NCI-H1105 treated with DMSO at 0.1 percent for 48 hours (cell line): Measurements from ENCODE around the gene SECISBP2L.
"Not testable (repeated sequence)": the region's sequence is repeated elsewhere in the genome, so short reads cannot be mapped to it uniquely, and the experiment has no call there.

ENCODE experiments used
- DNase-seq: peaks from one replicate; lab custom pipeline; 2025; lab: John Stamatoyannopoulos, UW

Gene SECISBP2L

DNA sequence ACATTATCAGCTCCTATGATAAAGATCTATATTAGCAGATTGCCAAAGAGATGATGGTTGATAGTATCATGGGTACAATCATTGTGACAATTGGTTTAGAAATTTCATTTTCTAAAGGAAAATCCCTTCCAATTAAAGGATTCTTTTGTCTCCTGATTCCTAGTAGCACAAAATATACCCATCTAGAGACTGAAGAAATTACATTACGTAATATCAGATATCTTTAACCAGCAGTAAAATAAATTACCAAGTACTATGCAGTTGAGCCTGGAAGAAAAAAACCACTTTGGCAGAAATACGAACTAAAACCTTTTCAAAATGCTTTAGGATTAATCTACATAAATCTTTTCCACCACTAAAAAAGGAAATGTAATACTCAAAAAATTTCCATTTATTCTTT lies 46.9 kb downstream of the SECISBP2L start:
- DNase-seq, result no peak

- DNase-seq, result no peak
Measured at GRCh38 chr15:48996276-48996675, 50.0 kb downstream of the SECISBP2L start.

DNA sequence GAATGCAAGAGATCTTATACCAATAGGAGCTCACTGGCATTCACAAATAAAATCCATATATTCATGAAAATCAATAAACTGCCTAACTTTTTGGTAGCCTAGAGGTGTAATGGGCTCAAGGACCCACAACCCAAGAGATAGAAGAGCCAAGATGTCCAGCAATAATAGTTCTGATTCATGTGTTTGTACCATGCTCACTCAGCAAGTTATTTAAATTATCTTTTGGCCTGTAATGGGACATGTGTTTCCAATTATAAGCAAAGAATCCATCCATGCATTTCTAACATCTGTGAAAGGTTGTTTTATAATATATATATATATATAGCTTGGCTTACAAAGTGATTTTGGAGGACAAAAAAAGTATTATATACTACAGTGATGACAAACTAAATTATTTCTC lies 52.9 kb downstream of the SECISBP2L start:
- DNase-seq, result no peak

DNA sequence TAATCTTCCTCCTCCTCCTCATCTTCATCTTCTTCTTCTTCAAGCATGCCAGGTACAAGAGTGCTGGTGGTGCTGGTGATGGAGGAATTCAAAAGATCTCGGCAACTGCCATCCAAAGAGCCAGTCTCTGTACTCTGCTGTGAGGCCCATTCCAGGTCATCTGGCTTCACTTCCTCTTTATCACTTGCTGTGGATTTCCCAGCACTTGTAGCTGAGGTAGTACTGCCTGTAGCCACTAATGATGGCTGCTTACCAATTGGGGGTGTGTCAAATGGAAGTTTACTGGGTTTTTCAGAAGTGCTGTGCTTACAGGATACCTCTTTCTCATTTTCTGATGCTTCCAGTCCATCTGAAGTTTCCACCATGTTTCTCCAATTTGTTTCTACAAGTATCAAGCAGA lies 53.7 kb downstream of the SECISBP2L start:
- no peak for DNase-seq

DNA sequence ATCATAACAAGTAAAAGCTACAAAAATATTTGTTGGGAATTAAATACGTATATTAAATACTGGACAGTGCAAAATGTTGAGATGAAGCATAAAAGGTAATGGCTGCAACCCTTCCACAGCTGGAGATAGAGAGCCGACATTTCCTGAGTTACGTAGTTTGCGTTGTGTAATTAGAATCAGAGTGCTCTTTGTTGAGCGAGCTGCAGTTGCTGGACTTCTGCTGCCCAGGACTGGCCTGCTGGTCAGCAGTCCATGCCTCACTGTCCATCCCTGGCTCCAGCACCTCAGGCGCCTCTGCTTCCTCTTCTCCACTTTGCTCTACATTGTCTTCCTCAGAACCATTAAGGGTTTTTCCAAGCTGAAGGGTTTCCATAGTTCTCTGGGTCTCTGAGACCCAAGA lies 54.1 kb downstream of the SECISBP2L start:
- no peak for DNase-seq

DNA sequence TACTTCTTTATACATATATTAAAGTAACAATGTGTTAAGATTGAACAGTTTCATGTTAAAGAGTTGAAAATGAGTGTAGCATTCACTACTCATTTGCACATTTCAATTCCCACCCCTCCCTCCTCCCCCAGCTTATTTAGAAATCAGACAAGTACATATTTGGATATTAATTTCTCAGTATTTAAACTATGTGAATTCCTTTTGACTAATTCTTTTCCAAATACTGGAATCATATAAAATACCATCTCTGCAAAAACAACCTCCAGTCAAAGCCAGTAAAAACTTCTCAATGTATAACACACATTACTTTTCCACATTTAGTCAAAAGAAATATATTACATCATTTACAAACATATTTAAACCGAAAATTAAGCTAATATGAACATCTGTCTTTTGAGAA lies 57.1 kb downstream of the SECISBP2L start:
- DNase-seq, result no peak

GRCh38 chr15:48987142-48987541 lies 59.1 kb downstream of the SECISBP2L start:
- no peak for DNase-seq

GRCh38 chr15:48986240-48986639 lies 60.0 kb downstream of the SECISBP2L start:
- DNase-seq, result no peak

DNA sequence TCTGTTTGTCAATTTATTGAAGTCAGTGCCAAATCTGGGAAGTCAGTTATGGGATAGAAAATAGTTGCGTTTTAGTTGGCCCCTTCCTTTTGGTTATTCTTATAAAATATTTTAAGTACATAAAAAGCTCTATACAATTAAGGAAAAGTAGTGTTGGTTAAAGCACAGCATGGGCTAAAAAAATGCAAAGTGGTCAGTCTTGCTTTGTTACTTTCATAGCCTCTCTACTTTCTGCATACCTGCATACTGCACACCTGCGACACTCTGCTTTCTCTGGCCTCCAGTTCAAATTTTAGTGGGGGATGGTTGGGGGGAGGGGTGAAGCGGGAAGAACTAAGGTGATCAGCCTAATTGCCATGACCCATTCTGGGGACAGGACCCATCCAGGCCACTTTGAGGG lies 60.7 kb downstream of the SECISBP2L start:
- no peak for DNase-seq

- no peak for DNase-seq
Measured at GRCh38 chr15:48984811-48985352, 61.4 kb downstream of the SECISBP2L start.

DNA sequence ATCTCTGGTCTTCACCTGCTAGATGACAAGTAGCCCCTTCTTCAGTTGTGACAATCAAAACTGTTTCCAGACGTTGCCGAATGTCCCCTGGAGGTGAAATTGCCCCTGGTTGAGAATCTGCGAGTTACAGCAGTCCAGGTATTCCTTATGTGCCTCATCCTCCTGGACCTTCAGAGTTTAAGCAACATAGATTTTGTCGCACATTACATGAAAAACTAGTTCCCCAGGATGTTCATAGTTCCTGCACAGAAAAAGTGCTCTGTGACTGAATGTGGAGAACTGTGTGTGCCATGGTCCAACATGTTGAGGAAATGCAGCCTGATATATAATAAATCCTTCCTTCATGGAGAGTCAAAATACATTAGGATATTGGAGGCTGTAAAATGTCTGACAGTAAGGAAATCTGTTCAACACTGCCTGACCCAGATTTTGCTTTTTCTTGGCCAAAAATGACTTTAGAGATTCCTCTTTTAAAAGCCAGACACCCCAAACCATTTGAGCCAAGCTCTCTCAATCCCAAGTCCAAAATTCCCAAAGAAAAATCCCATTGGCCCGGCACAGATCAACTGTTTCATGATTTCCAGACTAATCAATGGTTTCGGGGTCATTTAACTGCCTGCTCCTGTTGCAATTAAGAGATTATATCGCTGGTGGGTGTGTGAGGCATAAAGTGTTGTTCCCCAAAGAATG lies 62.1 kb downstream of the SECISBP2L start:
- DNase-seq, result no peak

DNA sequence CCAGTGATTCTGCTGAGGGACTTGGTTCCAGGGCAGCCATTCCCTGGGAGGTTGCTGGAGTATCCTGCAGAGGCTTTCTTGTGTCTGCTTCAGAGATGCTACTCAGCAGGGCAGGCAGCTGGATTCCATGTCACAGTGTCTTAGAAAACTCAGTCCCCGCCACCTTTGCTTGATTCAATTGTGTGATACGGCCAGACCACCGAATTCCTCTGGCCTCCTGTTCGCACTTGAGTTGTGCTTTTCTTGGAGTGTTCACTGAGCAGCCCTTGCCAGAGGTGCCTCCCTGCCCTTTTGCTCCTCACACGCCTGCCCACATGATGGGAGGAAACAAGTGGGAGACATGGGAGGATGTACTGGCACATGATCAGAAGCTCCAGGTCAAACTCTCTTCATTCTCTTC lies 62.9 kb downstream of the SECISBP2L start:
- no peak for DNase-seq

- no peak for DNase-seq
Measured at GRCh38 chr15:48981941-48982340, 64.3 kb downstream of the SECISBP2L start.

DNA sequence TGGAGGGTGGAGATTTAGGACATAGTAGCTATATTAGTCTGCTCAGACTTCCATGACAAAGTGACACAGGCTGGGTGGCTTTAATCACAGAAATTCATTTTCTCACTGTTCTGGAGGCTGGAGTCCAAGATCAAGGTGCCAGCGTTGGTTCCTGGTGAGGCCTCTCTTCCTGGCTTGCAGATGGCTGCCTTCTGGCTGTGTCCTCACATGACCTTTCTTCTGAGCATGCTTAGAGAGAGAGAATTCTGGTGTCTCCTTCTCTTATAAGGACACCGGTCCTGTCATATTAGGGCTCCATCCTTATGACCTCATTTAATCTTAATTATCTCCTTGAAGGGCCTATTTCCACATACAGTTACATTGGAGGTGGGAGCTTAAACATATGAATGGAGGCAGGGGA lies 67.6 kb downstream of the SECISBP2L start:
- DNase-seq, result no peak

DNA sequence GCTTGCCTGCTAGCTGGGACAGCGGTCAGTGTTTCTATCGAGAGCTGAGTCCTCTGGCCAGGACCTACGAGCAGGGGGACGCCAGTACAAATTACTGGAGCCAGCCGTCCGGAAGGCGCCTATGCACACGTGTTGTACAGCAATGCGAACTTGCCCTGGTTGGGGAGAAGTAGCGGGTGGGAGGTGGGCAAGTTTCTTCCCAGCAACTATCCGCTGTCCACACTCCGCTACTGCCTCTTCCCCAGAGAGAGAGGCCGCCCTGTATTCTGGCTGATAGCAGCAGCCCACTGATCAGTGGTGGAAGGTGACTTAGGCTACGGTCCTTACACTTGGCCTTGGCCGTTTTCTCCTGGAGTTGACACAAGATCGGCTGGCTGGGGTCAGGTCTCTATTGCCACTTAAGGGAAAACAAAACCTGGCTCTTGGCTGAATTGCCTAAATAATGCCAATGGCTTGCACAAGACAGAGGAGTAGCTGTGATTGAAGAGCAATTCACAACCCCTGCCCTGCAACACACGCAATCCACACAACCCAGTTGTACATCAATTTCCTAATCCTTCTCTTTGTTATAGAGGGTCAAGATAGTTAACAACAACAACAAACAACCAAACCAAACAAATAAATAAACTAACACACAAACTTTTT lies 69.7 kb downstream of the SECISBP2L start:
- no peak for DNase-seq

DNA sequence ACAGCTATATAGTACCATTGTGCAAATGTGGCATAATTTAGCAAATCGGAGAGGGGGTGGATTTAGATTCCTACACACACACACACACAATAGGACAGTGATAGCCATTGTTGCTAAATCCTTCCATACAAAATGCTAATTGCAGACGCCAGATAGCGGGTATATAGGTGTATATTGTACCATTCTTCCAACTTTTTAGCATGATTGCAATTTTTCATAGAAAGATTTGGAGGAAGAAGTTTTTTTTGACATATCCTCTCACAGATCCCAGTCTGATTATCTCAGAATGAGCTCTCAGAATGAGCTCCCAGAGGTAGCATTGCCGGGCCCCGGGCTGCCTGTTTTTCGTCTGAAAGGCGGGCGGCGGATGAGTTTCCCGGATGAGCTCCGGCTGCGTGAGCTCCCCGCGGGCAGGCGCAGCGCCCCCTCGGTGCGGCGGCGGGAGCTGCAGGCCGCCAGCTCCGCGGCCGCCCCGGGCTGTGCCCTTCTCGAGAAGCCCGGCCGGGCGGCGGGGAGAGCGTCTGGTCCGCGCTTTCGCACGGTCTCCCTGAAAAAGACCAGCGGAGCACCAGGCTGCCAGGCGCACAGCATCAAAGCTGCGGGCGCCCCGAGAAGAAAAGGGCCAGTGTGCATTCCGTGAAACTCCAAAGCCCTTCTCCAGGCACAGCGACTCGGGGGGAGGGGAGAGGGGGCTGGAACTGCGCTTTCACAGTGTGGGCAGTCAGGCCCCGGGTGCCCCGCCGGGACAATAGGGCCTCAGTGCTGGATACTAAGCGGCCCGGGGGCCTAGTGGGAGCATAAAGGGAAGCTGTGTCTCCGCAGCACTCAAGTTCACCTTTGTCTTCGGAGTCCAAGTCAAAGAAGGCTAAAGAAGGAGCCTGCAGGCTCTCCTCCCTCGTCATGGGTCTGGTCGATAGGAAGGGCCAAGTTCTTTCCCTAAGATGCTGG lies 70.5 kb downstream of the SECISBP2L start:
- peak; percentile 59 for DNase-seq

DNA sequence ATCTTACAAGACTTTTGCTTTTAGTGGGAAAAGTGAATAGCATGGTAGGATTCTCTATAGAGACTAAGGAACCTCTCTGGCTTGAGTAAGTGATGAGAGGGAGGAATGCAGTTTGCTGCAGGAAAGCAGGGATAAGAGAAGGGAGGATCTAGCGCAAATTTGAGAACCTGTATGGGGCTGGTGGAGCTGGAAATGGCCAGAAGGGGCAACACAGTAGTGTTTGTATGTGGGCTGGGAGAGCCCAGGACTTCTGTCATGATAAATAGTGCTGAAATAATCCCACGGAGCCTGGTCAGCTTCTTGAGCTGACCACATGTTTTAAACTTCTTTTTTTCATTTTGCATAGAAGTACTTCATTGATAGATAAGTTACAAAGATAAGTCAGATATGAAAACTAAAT lies 71.4 kb downstream of the SECISBP2L start:
- DNase-seq, result no peak

DNA sequence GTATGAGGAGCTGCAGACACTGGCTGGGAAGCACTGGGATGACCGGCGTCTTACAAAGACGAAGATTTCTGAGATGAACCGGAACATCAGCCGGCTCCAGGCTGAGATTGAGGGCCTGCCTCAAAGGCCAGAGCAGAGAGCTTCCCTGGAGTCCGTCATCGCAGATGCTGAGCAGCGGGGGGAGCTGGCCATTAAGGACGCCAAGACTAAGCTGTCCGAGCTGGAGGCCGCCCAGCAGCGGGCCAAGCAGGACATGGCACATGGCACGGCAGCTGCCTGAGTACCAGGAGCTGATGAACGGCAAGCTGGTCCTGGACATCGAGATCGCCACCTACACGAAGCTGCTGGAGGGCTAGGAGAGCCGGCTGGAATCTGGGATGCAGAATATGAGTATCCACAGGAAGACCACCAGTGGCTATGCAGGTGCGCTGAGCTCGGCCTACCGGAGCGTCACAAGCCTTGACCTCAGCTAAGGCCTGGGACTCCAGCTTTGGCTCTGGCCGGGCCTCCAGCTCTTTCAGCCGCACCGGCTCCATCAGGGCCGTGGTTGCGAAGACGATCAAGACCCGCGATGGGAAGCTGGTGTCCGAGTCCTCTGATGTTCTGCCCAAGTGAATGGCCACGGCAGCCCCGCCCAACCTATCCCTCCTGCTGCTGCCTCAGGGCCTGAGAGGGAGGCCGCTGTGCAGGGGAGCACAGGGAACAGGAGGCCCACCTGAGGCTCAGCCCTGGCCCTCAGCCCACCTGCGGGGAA lies 73.3 kb downstream of the SECISBP2L start:
- no peak for DNase-seq

DNA sequence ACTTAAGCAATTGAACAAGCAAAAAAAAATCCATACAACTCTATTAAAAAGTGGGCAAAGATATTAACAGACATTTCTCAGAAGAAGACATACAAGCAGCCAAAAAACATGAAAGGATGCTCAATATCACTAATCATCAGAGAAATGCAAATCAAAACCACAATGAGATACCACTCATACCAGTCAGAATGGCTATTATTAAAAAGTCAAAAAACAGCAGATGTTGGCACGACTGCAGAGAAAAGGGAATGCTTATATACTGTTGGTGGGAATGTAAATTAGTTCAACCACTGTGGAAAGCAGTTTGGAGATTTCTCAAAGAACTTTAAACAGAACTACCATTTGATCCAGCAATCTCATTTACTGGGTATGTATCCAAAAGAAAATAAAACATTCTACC lies 75.3 kb downstream of the SECISBP2L start:
- DNase-seq, result not testable (repeated sequence)

DNA sequence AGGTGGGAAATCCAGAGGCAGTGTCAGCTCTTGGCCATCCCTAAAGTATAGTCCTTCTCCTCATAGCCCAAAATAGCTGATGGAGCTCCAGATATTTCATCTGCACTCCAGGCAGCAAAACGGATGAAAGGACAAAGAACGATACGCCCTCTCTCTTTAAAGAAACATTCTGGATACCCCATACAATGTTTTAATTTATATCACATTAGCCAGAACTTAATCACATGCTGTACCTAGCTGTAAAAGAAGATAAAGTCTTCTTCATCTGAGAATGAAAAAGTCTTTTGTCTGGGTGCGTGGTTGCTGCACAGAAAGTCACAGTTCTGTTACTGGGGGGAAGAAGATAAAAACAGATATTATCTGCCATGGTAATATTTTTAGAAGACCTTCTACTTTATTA lies 78.2 kb downstream of the SECISBP2L start:
- no peak for DNase-seq

DNA sequence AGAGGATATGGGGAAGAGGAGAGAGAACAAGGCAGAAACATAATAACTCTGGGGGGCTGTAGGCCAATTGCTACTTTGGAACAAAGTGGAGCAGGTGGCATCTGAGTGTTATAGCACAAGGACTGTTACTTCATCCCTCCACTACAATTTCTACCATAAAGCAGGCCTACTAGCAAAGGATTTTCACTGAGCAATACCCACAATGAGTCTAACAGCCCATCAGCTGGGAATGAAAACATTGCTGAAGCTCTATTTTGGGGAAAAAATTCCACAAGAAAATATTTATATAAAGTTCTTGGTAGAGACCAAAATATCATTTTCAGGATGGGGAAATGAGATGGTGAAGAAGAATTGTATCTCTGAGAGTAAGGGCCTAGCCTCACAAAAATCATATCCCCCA lies 78.9 kb downstream of the SECISBP2L start:
- no peak for DNase-seq
